WTC11 (cell line): ENCODE results near the gene ARID2. TPM values are rescaled to one million over a fixed set of nuclear protein-coding genes. Genes with fewer than 3 reads are reported as not detected.

ENCODE experiments used
- ATAC-seq: fragments of 200-7000 bp; cut with Tn5 transposase; 2 replicates; pipeline ENCODE4 v1.10.0; 2021; ENCODE audit warnings: mild to moderate bottlenecking, moderate library complexity
- CTCF ChIA-PET: fragments of 300-600 bp; sonication (Branson Sonifier 250); formaldehyde crosslinking; loops from one replicate; lab custom pipeline; 2021; ENCODE audit warnings: antibody characterized with exemption; lab: Charles Lee
- POLR2A ChIA-PET: fragments of 350-600 bp; sonication (Branson Sonifier 250); formaldehyde crosslinking; loops from one replicate; lab custom pipeline; 2021; ENCODE audit warnings: antibody characterized with exemption; lab: Charles Lee
- DNase-seq: peaks from one replicate; pipeline ENCODE4 v3.0.0; 2021; ENCODE audit warnings: low spot score
- H3K27ac Mint-ChIP-seq: 2 replicates; pipeline ENCODE4 v1.8.0; 2021; ENCODE audit warnings: mixed read lengths
- H3K27me3 Mint-ChIP-seq: 2 replicates; pipeline ENCODE4 v1.8.0; 2021; ENCODE audit warnings: low read depth, mild to moderate bottlenecking, moderate library complexity, mixed read lengths
- H3K36me3 Mint-ChIP-seq: 2 replicates; pipeline ENCODE4 v1.8.0; 2021; ENCODE audit warnings: mixed read lengths
- H3K4me1 Mint-ChIP-seq: 2 replicates; pipeline ENCODE4 v1.8.0; 2022; ENCODE audit warnings: mixed read lengths
- H3K4me3 Mint-ChIP-seq: 2 replicates; pipeline ENCODE4 v1.8.0; 2021; ENCODE audit warnings: mild to moderate bottlenecking, moderate library complexity, mixed read lengths
- H3K9me3 Mint-ChIP-seq: 2 replicates; pipeline ENCODE4 v1.8.0; 2021; ENCODE audit warnings: mixed read lengths
- ATF1 ChIP-seq: sonication (generic); formaldehyde crosslinking; IDR thresholded peaks from 2 replicates; pipeline ENCODE4 v1.8.1; 2023; ENCODE audit warnings: mild to moderate bottlenecking, moderate library complexity, missing genetic modification reagents
- EMX1 ChIP-seq: fragments of 250-450 bp; sonication (Bioruptor Pico); IDR thresholded peaks from 2 replicates; pipeline ENCODE4 v1.8.0; 2021; ENCODE audit warnings: mild to moderate bottlenecking
- ETV6 ChIP-seq: sonication (generic); formaldehyde crosslinking; IDR thresholded peaks from 2 replicates; pipeline ENCODE4 v1.8.1; 2022; ENCODE audit warnings: mild to moderate bottlenecking, missing genetic modification reagents
- NFATC4 ChIP-seq: fragments of 250-450 bp; sonication (Bioruptor Pico); IDR thresholded peaks from 2 replicates; pipeline ENCODE4 v1.9.0; 2021; ENCODE audit warnings: mild to moderate bottlenecking
- PRRX2 ChIP-seq: fragments of 250-450 bp; sonication (Bioruptor Pico); IDR thresholded peaks from 2 replicates; pipeline ENCODE4 v1.8.0; 2021; ENCODE audit warnings: mild to moderate bottlenecking
- RELA ChIP-seq: sonication (generic); formaldehyde crosslinking; IDR thresholded peaks from 2 replicates; pipeline ENCODE4 v1.8.1; 2022; ENCODE audit warnings: missing genetic modification reagents, mild to moderate bottlenecking, borderline replicate concordance
- SOX15 ChIP-seq: fragments of 250-450 bp; sonication (Bioruptor Pico); IDR thresholded peaks from 2 replicates; pipeline ENCODE4 v1.9.0; 2021; ENCODE audit warnings: mild to moderate bottlenecking
- SP1 ChIP-seq: sonication (generic); formaldehyde crosslinking; conservative IDR thresholded peaks from 2 replicates; pipeline ENCODE4 v1.8.1; 2022; ENCODE audit warnings: missing genetic modification reagents
- TCF7 ChIP-seq: sonication (generic); formaldehyde crosslinking; IDR thresholded peaks from 2 replicates; pipeline ENCODE4 v1.8.0; 2022; ENCODE audit warnings: mild to moderate bottlenecking, low read depth, missing genetic modification reagents, moderate library complexity
- ZBTB21 ChIP-seq: sonication (generic); formaldehyde crosslinking; IDR thresholded peaks from 2 replicates; pipeline ENCODE4 v1.8.1; 2023; ENCODE audit warnings: mild to moderate bottlenecking, missing genetic modification reagents, borderline replicate concordance
- ZNF121 ChIP-seq: sonication (generic); formaldehyde crosslinking; IDR thresholded peaks from 2 replicates; pipeline ENCODE4 v1.8.0; 2023; ENCODE audit warnings: missing genetic modification reagents
- ZNF396 ChIP-seq: fragments of 250-450 bp; sonication (Bioruptor Pico); IDR thresholded peaks from 2 replicates; pipeline ENCODE4 v1.8.0; 2021; ENCODE audit warnings: mild to moderate bottlenecking, moderate library complexity, borderline replicate concordance
- ZNF671 ChIP-seq: fragments of 250-450 bp; sonication (Bioruptor Pico); IDR thresholded peaks from 2 replicates; pipeline ENCODE4 v1.8.0; 2021; ENCODE audit warnings: mild to moderate bottlenecking
- total RNA-seq: library from RNA; stranded (reverse); gene quantifications from 3 replicates; pipeline ENCODE4 v1.2.3, GENCODE V29; 2021
- TF ChIP-seq, protein P1 (sequence below): sonication (generic); formaldehyde crosslinking; IDR thresholded peaks from 2 replicates; pipeline ENCODE4 v1.8.0; 2022; ENCODE audit warnings: missing genetic modification reagents
- TF ChIP-seq, protein P2 (sequence below): sonication (generic); formaldehyde crosslinking; IDR thresholded peaks from 2 replicates; pipeline ENCODE4 v1.8.0; 2022; ENCODE audit warnings: mild to moderate bottlenecking, missing genetic modification reagents
- TF ChIP-seq, protein P3 (sequence below): sonication (generic); formaldehyde crosslinking; IDR thresholded peaks from 2 replicates; pipeline ENCODE4 v1.8.1; 2023; ENCODE audit warnings: mild to moderate bottlenecking, missing genetic modification reagents, borderline replicate concordance
- TF ChIP-seq, protein P4 (sequence below): sonication (generic); formaldehyde crosslinking; IDR thresholded peaks from 2 replicates; pipeline ENCODE4 v1.8.1; 2022; ENCODE audit warnings: mild to moderate bottlenecking, moderate library complexity, missing genetic modification reagents
- TF ChIP-seq, protein P5 (sequence below): fragments of 200-600 bp; IDR thresholded peaks from 2 replicates; pipeline ENCODE4 v1.8.0; 2022; ENCODE audit warnings: antibody characterized with exemption
- TF ChIP-seq, protein P6 (sequence below): sonication (generic); formaldehyde crosslinking; IDR thresholded peaks from 2 replicates; pipeline ENCODE4 v1.8.1; 2023; ENCODE audit warnings: mild to moderate bottlenecking, missing genetic modification reagents, moderate library complexity

Gene ARID2
- total RNA-seq, 1 experiment from 2014 or later: 33.9 TPM

DNA sequence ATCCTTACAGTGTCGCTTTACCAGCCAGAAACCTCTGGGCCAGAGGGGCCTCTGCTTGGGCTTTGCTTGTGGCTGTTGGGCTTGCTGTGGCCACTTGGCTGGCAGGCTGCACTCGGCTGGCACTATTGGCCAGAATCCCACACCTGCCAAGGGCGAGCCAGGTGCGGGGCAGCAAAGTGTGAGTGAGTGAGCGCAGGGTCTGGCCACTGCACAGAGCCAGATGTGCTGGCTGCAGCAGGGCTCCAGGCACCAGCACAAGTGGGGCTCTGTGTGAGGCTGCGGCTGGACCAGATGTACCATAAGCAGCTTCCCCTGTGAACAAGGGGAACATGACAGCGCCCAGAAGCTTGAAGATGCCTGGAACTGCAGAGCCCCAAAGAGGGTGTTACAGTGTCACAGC, 33.5 kb upstream of the ARID2 start (continued):
- TF ChIP-seq, protein P1, sequence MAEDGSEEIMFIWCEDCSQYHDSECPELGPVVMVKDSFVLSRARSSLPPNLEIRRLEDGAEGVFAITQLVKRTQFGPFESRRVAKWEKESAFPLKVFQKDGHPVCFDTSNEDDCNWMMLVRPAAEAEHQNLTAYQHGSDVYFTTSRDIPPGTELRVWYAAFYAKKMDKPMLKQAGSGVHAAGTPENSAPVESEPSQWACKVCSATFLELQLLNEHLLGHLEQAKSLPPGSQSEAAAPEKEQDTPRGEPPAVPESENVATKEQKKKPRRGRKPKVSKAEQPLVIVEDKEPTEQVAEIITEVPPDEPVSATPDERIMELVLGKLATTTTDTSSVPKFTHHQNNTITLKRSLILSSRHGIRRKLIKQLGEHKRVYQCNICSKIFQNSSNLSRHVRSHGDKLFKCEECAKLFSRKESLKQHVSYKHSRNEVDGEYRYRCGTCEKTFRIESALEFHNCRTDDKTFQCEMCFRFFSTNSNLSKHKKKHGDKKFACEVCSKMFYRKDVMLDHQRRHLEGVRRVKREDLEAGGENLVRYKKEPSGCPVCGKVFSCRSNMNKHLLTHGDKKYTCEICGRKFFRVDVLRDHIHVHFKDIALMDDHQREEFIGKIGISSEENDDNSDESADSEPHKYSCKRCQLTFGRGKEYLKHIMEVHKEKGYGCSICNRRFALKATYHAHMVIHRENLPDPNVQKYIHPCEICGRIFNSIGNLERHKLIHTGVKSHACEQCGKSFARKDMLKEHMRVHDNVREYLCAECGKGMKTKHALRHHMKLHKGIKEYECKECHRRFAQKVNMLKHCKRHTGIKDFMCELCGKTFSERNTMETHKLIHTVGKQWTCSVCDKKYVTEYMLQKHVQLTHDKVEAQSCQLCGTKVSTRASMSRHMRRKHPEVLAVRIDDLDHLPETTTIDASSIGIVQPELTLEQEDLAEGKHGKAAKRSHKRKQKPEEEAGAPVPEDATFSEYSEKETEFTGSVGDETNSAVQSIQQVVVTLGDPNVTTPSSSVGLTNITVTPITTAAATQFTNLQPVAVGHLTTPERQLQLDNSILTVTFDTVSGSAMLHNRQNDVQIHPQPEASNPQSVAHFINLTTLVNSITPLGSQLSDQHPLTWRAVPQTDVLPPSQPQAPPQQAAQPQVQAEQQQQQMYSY (CRISPR knock-in tag): no peak
- TF ChIP-seq NFATC4 (CRISPR knock-in tag) (no peak), SP1 (CRISPR knock-in tag) (no peak)
- TF ChIP-seq, protein P2, sequence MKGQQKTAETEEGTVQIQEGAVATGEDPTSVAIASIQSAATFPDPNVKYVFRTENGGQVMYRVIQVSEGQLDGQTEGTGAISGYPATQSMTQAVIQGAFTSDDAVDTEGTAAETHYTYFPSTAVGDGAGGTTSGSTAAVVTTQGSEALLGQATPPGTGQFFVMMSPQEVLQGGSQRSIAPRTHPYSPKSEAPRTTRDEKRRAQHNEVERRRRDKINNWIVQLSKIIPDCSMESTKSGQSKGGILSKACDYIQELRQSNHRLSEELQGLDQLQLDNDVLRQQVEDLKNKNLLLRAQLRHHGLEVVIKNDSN (CRISPR knock-in tag): no peak
- TF ChIP-seq, all 79 proteins: peak for 0

DNA sequence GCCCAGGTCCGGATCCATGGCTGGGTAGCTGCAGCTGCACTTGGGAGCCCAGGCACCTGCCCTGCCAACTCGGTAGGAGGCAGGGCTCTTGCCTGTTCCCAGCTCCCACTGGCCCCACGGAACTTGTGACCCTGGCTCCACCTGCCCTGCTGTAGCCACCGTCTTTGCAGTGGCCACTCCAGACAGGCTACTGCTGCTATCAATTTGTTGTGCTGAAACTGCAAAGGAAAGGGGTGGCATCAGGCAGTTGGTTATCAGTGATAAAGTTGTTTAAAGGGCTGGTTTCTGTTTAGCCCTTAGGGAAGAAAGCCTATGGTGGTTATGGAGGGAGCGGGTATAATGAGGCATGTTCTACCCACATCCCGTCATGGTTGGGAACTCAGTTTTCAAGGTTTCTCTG, 32.1 kb upstream of the ARID2 start:
- H3K4me3 Mint-ChIP-seq: no peak overlapping the region
- H3K27me3 Mint-ChIP-seq: no peaks in the 10 kb centered on the region
- no peak for DNase-seq
- H3K9me3 Mint-ChIP-seq: peaks cover 22% of the 10 kb centered on the region
- H3K27ac Mint-ChIP-seq: no peak overlapping the region
- peaks cover 12% of the 10 kb centered on the region for H3K36me3 Mint-ChIP-seq
- CTCF ChIA-PET: no interaction called here
- POLR2A ChIA-PET: no interaction called here
- no peak for ATAC-seq
- H3K4me1 Mint-ChIP-seq: peaks cover 7% of the 10 kb centered on the region; the same call in 1 of the 2 replicates
- TF ChIP-seq EMX1 (CRISPR knock-in tag) (no peak), ATF1 (CRISPR knock-in tag) (no peak), PRRX2 (no peak), ZNF121 (CRISPR knock-in tag) (no peak), SOX15 (no peak), ZNF396 (CRISPR knock-in tag) (no peak), NFATC4 (CRISPR knock-in tag) (no peak), RELA (CRISPR knock-in tag) (no peak), ZBTB21 (CRISPR knock-in tag) (no peak), ETV6 (CRISPR knock-in tag) (no peak), ZNF671 (no peak), TCF7 (CRISPR knock-in tag) (no peak)
- TF ChIP-seq, protein P1 (CRISPR knock-in tag): no peak
- TF ChIP-seq, protein P3, sequence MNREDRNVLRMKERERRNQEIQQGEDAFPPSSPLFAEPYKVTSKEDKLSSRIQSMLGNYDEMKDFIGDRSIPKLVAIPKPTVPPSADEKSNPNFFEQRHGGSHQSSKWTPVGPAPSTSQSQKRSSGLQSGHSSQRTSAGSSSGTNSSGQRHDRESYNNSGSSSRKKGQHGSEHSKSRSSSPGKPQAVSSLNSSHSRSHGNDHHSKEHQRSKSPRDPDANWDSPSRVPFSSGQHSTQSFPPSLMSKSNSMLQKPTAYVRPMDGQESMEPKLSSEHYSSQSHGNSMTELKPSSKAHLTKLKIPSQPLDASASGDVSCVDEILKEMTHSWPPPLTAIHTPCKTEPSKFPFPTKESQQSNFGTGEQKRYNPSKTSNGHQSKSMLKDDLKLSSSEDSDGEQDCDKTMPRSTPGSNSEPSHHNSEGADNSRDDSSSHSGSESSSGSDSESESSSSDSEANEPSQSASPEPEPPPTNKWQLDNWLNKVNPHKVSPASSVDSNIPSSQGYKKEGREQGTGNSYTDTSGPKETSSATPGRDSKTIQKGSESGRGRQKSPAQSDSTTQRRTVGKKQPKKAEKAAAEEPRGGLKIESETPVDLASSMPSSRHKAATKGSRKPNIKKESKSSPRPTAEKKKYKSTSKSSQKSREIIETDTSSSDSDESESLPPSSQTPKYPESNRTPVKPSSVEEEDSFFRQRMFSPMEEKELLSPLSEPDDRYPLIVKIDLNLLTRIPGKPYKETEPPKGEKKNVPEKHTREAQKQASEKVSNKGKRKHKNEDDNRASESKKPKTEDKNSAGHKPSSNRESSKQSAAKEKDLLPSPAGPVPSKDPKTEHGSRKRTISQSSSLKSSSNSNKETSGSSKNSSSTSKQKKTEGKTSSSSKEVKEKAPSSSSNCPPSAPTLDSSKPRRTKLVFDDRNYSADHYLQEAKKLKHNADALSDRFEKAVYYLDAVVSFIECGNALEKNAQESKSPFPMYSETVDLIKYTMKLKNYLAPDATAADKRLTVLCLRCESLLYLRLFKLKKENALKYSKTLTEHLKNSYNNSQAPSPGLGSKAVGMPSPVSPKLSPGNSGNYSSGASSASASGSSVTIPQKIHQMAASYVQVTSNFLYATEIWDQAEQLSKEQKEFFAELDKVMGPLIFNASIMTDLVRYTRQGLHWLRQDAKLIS (CRISPR knock-in tag): no peak
- TF ChIP-seq, protein P4, sequence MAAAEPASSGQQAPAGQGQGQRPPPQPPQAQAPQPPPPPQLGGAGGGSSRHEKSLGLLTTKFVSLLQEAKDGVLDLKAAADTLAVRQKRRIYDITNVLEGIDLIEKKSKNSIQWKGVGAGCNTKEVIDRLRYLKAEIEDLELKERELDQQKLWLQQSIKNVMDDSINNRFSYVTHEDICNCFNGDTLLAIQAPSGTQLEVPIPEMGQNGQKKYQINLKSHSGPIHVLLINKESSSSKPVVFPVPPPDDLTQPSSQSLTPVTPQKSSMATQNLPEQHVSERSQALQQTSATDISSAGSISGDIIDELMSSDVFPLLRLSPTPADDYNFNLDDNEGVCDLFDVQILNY (CRISPR knock-in tag): no peak
- TF ChIP-seq, protein P5, sequence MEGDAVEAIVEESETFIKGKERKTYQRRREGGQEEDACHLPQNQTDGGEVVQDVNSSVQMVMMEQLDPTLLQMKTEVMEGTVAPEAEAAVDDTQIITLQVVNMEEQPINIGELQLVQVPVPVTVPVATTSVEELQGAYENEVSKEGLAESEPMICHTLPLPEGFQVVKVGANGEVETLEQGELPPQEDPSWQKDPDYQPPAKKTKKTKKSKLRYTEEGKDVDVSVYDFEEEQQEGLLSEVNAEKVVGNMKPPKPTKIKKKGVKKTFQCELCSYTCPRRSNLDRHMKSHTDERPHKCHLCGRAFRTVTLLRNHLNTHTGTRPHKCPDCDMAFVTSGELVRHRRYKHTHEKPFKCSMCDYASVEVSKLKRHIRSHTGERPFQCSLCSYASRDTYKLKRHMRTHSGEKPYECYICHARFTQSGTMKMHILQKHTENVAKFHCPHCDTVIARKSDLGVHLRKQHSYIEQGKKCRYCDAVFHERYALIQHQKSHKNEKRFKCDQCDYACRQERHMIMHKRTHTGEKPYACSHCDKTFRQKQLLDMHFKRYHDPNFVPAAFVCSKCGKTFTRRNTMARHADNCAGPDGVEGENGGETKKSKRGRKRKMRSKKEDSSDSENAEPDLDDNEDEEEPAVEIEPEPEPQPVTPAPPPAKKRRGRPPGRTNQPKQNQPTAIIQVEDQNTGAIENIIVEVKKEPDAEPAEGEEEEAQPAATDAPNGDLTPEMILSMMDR: no peak
- TF ChIP-seq, protein P6, sequence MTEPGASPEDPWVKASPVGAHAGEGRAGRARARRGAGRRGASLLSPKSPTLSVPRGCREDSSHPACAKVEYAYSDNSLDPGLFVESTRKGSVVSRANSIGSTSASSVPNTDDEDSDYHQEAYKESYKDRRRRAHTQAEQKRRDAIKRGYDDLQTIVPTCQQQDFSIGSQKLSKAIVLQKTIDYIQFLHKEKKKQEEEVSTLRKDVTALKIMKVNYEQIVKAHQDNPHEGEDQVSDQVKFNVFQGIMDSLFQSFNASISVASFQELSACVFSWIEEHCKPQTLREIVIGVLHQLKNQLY: no peak
